H9 (cell line): ENCODE data around the gene MAP3K5. TPM values are rescaled to one million over a fixed set of nuclear protein-coding genes. Genes with fewer than 3 reads are reported as not detected.

ENCODE experiments used
- DNase-seq: peaks from one replicate; pipeline ENCODE4 v3.0.0-alpha.2; 2017
- H2AFZ ChIP-seq: one replicate; pipeline ENCODE4 v1.6.1; 2013; ENCODE audit warnings: mild to moderate bottlenecking, low read length, control low read depth, moderate library complexity
- H2AK5ac ChIP-seq: 2 replicates; pipeline ENCODE4 v1.6.1; 2013; ENCODE audit warnings: low read length, control low read depth, mixed read lengths; ENCODE audit not compliant: insufficient read length
- H2BK120ac ChIP-seq: one replicate; pipeline ENCODE4 v1.6.1; 2013; ENCODE audit warnings: low read depth, mild to moderate bottlenecking, low read length, control low read depth, inconsistent platforms; ENCODE audit not compliant: poor library complexity, severe bottlenecking
- H2BK12ac ChIP-seq: 2 replicates; pipeline ENCODE4 v1.6.1; 2013; ENCODE audit warnings: low read length, control low read depth, mixed read lengths, low read depth; ENCODE audit not compliant: insufficient read length
- H2BK15ac ChIP-seq: 2 replicates; pipeline ENCODE4 v1.6.1; 2013; ENCODE audit warnings: low read depth, low read length, control low read depth
- H2BK20ac ChIP-seq: one replicate; pipeline ENCODE4 v1.6.1; 2013; ENCODE audit warnings: low read depth, mild to moderate bottlenecking, low read length, control low read depth, inconsistent platforms; ENCODE audit not compliant: poor library complexity, severe bottlenecking
- H2BK5ac ChIP-seq: 2 replicates; pipeline ENCODE4 v1.6.1; 2013; ENCODE audit warnings: low read length, control low read depth, mixed read lengths; ENCODE audit not compliant: insufficient read length
- H3K14ac ChIP-seq: 2 replicates; pipeline ENCODE4 v1.6.1; 2013; ENCODE audit warnings: low read length, control low read depth; ENCODE audit not compliant: insufficient read depth
- H3K18ac ChIP-seq: 2 replicates; pipeline ENCODE4 v1.6.1; 2013; ENCODE audit warnings: low read depth, mild to moderate bottlenecking, mixed read lengths, low read length, control low read depth; ENCODE audit not compliant: insufficient read length
- H3K23ac ChIP-seq: 2 replicates; pipeline ENCODE4 v1.6.1; 2013; ENCODE audit warnings: low read length, control low read depth, mixed read lengths, low read depth; ENCODE audit not compliant: insufficient read length
- H3K23me2 ChIP-seq: 2 replicates; pipeline ENCODE4 v1.6.1; 2013; ENCODE audit warnings: low read depth, mild to moderate bottlenecking, mixed read lengths, low read length, control low read depth; ENCODE audit not compliant: insufficient read length, poor library complexity, severe bottlenecking
- H3K27ac ChIP-seq: 2 replicates; pipeline ENCODE4 v1.5.1; 2013; ENCODE audit warnings: low read length, control low read depth, mixed read lengths, low read depth; ENCODE audit not compliant: insufficient read length
- H3K27me3 ChIP-seq: 2 replicates; pipeline ENCODE4 v1.6.1; 2013; ENCODE audit warnings: low read length, control low read depth, inconsistent platforms; ENCODE audit not compliant: insufficient read depth
- H3K4ac ChIP-seq: 2 replicates; pipeline ENCODE4 v1.6.1; 2013; ENCODE audit warnings: low read depth, mild to moderate bottlenecking, control low read depth, inconsistent platforms, low read length, moderate library complexity
- H3K4me1 ChIP-seq: 2 replicates; pipeline ENCODE4 v1.6.1; 2013; ENCODE audit warnings: low read length, control low read depth, inconsistent platforms; ENCODE audit not compliant: insufficient read depth
- H3K4me2 ChIP-seq: 2 replicates; pipeline ENCODE4 v1.6.1; 2013; ENCODE audit warnings: low read length, control low read depth, mixed read lengths; ENCODE audit not compliant: insufficient read length, insufficient read depth
- H3K56ac ChIP-seq: 2 replicates; pipeline ENCODE4 v1.6.1; 2013; ENCODE audit warnings: low read depth, mild to moderate bottlenecking, mixed read lengths, low read length, control low read depth; ENCODE audit not compliant: insufficient read length
- H3K79me1 ChIP-seq: 2 replicates; pipeline ENCODE4 v1.6.1; 2013; ENCODE audit warnings: low read depth, mild to moderate bottlenecking, moderate library complexity, low read length, control low read depth, inconsistent platforms; ENCODE audit not compliant: insufficient read depth, poor library complexity, severe bottlenecking
- H3K79me2 ChIP-seq: 2 replicates; pipeline ENCODE4 v1.6.1; 2013; ENCODE audit warnings: low read length, control low read depth, inconsistent platforms; ENCODE audit not compliant: insufficient read depth
- H3K9ac ChIP-seq: 2 replicates; pipeline ENCODE4 v1.6.1; 2013; ENCODE audit warnings: low read length, control low read depth, mixed read lengths; ENCODE audit not compliant: insufficient read length; ENCODE audit errors: extremely low read depth
- H3K9me3 ChIP-seq: one replicate; pipeline ENCODE4 v1.6.1; 2013; ENCODE audit warnings: low read depth, low read length, inconsistent platforms; ENCODE audit not compliant: control insufficient read depth
- H3T11ph ChIP-seq: one replicate; pipeline ENCODE4 v1.6.1; 2013; ENCODE audit warnings: mild to moderate bottlenecking, low read length, control low read depth, inconsistent platforms
- H4K20me1 ChIP-seq: one replicate; pipeline ENCODE4 v1.6.1; 2013; ENCODE audit not compliant: control insufficient read depth, insufficient read length, insufficient read depth
- H4K5ac ChIP-seq: 2 replicates; pipeline ENCODE4 v1.6.1; 2013; ENCODE audit warnings: low read depth, mild to moderate bottlenecking, mixed read lengths, low read length, control low read depth; ENCODE audit not compliant: insufficient read length
- H4K8ac ChIP-seq: replicated peaks from 2 replicates; pipeline ENCODE4 v1.6.1; 2013; ENCODE audit warnings: low read length, control low read depth, mixed read lengths, low read depth; ENCODE audit not compliant: insufficient read length
- H4K91ac ChIP-seq: 2 replicates; pipeline ENCODE4 v1.6.1; 2013; ENCODE audit warnings: low read depth, mild to moderate bottlenecking, moderate library complexity, mixed read lengths, low read length, control low read depth; ENCODE audit not compliant: insufficient read length
- H3K27ac Mint-ChIP-seq, 3 experiments: 2 replicates in 2 of 3; 3 replicates in 1 of 3; pipeline ENCODE4 v1.8.0; 2020 to 2021; ENCODE audit warnings: mixed read lengths in 3 of 3, mild to moderate bottlenecking in 1 of 3, moderate library complexity in 1 of 3
- H3K27me3 Mint-ChIP-seq: 2 replicates; pipeline ENCODE4 v1.8.0; 2021; ENCODE audit warnings: low read depth, mild to moderate bottlenecking, moderate library complexity, mixed read lengths
- H3K36me3 Mint-ChIP-seq, 3 experiments: 2 replicates in 2 of 3; 3 replicates in 1 of 3; pipeline ENCODE4 v1.8.0; 2020 to 2021; ENCODE audit warnings: low read depth in 3 of 3, mixed read lengths in 3 of 3; ENCODE audit not compliant: insufficient read depth in 1 of 3
- H3K4me1 Mint-ChIP-seq, 2 experiments: 2 replicates each; pipeline ENCODE4 v1.8.0; 2020; ENCODE audit warnings: mixed read lengths in 2 of 2
- H3K4me3 Mint-ChIP-seq, 2 experiments: 2 replicates in 1 of 2; 3 replicates in 1 of 2; pipeline ENCODE4 v1.8.0; 2020 to 2021; ENCODE audit warnings: mild to moderate bottlenecking in 2 of 2, mixed read lengths in 2 of 2, moderate library complexity in 1 of 2
- H3K9me3 Mint-ChIP-seq, 2 experiments: 2 replicates in 1 of 2; 3 replicates in 1 of 2; pipeline ENCODE4 v1.8.0; 2020; ENCODE audit warnings: mild to moderate bottlenecking in 2 of 2, mixed read lengths in 2 of 2, moderate library complexity in 1 of 2
- WGBS: extraction: QIAGEN DNeasy Blood & Tissue Kit; methylation state at CpG from one replicate; pipeline ENCODE4 v1.1.7; 2013; ENCODE audit warnings: missing lambda C conversion rate, low lambda C conversion rate, mixed read lengths; ENCODE audit not compliant: insufficient read length; ENCODE audit errors: extremely low coverage; 5-methylcytosine and 5-hydroxymethylcytosine counted together
- total RNA-seq: library from RNA; stranded (reverse); gene quantifications from 2 replicates; pipeline ENCODE4 v1.2.1, GENCODE V29; 2021
- TF ChIP-seq, protein P1 (sequence below): fragments of 200-600 bp; sonication (generic); conservative IDR thresholded peaks from 3 replicates; pipeline ENCODE4 v1.8.0; 2021; ENCODE audit warnings: antibody characterized with exemption, mild to moderate bottlenecking

MAP3K5 gene
- total RNA-seq, 1 experiment from 2014 or later: 1.6 TPM

DNA sequence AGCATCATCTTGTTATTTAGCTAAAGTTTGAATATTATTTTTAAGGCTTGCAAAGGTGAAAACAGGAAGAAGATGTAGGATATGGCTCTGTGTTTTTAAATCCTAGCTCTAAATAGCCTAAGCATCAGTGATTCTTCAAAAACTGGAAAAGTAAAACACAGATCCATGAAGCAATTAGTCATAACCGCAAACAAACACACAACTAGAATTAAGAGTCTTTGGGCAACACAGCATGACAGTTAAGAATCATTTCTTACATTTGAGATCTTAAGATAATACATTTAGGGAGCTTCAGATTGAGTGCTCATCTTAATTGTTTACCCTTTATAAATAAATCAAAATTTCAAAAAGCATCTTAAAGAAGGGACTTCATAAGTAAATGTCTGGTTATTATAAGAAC is 126.2 kb downstream of the MAP3K5 start:
- Mint-ChIP-seq H3K9me3 (no peaks in the 10 kb centered on the region), H3K27ac (no peak overlapping the region), H3K27me3 (no peaks in the 10 kb centered on the region), H3K4me3 (no peak overlapping the region), H3K36me3 (no peaks in the 10 kb centered on the region; a peak in 1 of 7 replicates), H3K4me1 (no peaks in the 10 kb centered on the region)
- Histone ChIP-seq H3K27ac (no peak overlapping the region), H3K4me2 (no peak overlapping the region), H2BK15ac (no peak overlapping the region), H3K79me1 (no peaks in the 10 kb centered on the region), H2BK120ac (no peak overlapping the region), H3K4ac (no peak overlapping the region), H3T11ph (no peak overlapping the region), H4K5ac (no peak overlapping the region), H2BK20ac (no peak overlapping the region), H3K79me2 (no peaks in the 10 kb centered on the region), H2BK5ac (no peak overlapping the region), H2BK12ac (no peak overlapping the region), H3K56ac (no peak overlapping the region), H3K9ac (no peak overlapping the region), H2AK5ac (no peak overlapping the region), H3K9me3 (no peaks in the 10 kb centered on the region), H4K8ac (no peak overlapping the region), H3K14ac (no peak overlapping the region), H4K20me1 (no peaks in the 10 kb centered on the region), H2AFZ (no peak overlapping the region), H4K91ac (no peak overlapping the region), H3K18ac (no peak overlapping the region), H3K27me3 (no peaks in the 10 kb centered on the region), H3K23ac (no peak overlapping the region), H3K4me1 (no peaks in the 10 kb centered on the region; the same call in 1 of the 2 replicates), H3K23me2 (no peaks in the 10 kb centered on the region)
- TF ChIP-seq, protein P1, sequence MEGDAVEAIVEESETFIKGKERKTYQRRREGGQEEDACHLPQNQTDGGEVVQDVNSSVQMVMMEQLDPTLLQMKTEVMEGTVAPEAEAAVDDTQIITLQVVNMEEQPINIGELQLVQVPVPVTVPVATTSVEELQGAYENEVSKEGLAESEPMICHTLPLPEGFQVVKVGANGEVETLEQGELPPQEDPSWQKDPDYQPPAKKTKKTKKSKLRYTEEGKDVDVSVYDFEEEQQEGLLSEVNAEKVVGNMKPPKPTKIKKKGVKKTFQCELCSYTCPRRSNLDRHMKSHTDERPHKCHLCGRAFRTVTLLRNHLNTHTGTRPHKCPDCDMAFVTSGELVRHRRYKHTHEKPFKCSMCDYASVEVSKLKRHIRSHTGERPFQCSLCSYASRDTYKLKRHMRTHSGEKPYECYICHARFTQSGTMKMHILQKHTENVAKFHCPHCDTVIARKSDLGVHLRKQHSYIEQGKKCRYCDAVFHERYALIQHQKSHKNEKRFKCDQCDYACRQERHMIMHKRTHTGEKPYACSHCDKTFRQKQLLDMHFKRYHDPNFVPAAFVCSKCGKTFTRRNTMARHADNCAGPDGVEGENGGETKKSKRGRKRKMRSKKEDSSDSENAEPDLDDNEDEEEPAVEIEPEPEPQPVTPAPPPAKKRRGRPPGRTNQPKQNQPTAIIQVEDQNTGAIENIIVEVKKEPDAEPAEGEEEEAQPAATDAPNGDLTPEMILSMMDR: no peak
- no peak for DNase-seq
- no CpG with 5 or more reads among the region's 1 CpG for WGBS
